ENCODE measurements around the gene HRH2.

Gene HRH2

GRCh38 chr5:175690025-175690424 is 32.2 kb downstream of the HRH2 start:
- TF ChIP-seq REST (IDR thresholded peaks at IDR 0.05; ENCODE audit: insufficient read depth in 1 of 2, low read depth in 2 of 2, low read length in 2 of 2) (no peak), POLR2AphosphoS5 (IDR thresholded peaks at IDR 0.05; ENCODE audit: low read depth, low read length) (no peak), FOXP2 (optimal IDR thresholded peaks at IDR 0.05; ENCODE audit: borderline replicate concordance, extremely low read depth, extremely low read length, insufficient read depth) (no peak), SIN3A (IDR thresholded peaks at IDR 0.05; ENCODE audit: borderline replicate concordance, insufficient read depth, low read length) (no peak), TAF1 (IDR thresholded peaks at IDR 0.05; ENCODE audit: borderline replicate concordance, insufficient read depth, low read length) (no peak)

- TF ChIP-seq POLR2AphosphoS5 (IDR thresholded peaks at IDR 0.05; ENCODE audit: low read depth, low read length) (no peak), SIN3A (IDR thresholded peaks at IDR 0.05; ENCODE audit: borderline replicate concordance, insufficient read depth, low read length) (no peak), FOXP2 (optimal IDR thresholded peaks at IDR 0.05; ENCODE audit: borderline replicate concordance, extremely low read depth, extremely low read length, insufficient read depth) (no peak), REST (IDR thresholded peaks at IDR 0.05; ENCODE audit: insufficient read depth in 1 of 2, low read depth in 2 of 2, low read length in 2 of 2) (no peak), TAF1 (IDR thresholded peaks at IDR 0.05; ENCODE audit: borderline replicate concordance, insufficient read depth, low read length) (no peak)
Observed at GRCh38 chr5:175690586-175690985, 32.7 kb downstream of the HRH2 start.

- TF ChIP-seq SIN3A (IDR thresholded peaks at IDR 0.05; ENCODE audit: borderline replicate concordance, insufficient read depth, low read length): no peak
- TF ChIP-seq REST (IDR thresholded peaks at IDR 0.05; ENCODE audit: insufficient read depth in 1 of 2, low read depth in 2 of 2, low read length in 2 of 2): no peak
- no peak for TF ChIP-seq TAF1 (IDR thresholded peaks at IDR 0.05; ENCODE audit: borderline replicate concordance, insufficient read depth, low read length)
- TF ChIP-seq POLR2AphosphoS5 (IDR thresholded peaks at IDR 0.05; ENCODE audit: low read depth, low read length): no peak
- TF ChIP-seq FOXP2 (optimal IDR thresholded peaks at IDR 0.05; ENCODE audit: borderline replicate concordance, extremely low read depth, extremely low read length, insufficient read depth): no peak
Observed at GRCh38 chr5:175691761-175692160, 33.9 kb downstream of the HRH2 start.

- no peak for TF ChIP-seq POLR2AphosphoS5 (IDR thresholded peaks at IDR 0.05; ENCODE audit: low read depth, low read length)
- TF ChIP-seq SIN3A (IDR thresholded peaks at IDR 0.05; ENCODE audit: borderline replicate concordance, insufficient read depth, low read length): no peak
- no peak for TF ChIP-seq REST (IDR thresholded peaks at IDR 0.05; ENCODE audit: insufficient read depth in 1 of 2, low read depth in 2 of 2, low read length in 2 of 2)
- TF ChIP-seq TAF1 (IDR thresholded peaks at IDR 0.05; ENCODE audit: borderline replicate concordance, insufficient read depth, low read length): no peak
- no peak for TF ChIP-seq FOXP2 (optimal IDR thresholded peaks at IDR 0.05; ENCODE audit: borderline replicate concordance, extremely low read depth, extremely low read length, insufficient read depth)
Observed at GRCh38 chr5:175692235-175692995, 34.5 kb downstream of the HRH2 start.
